Neutrophil (primary cell): ENCODE data around the gene CCSER1.
"Not testable (repeated sequence)": the region's sequence is repeated elsewhere in the genome, so short reads cannot be mapped to it uniquely, and the experiment has no call there.

Experiments used
- H3K27ac ChIP-seq: fragments of 200-600 bp; sonication (generic); 2 replicates; pipeline ENCODE4 v1.5.1; 2016; ENCODE audit warnings: mild to moderate bottlenecking, moderate library complexity
- H3K27me3 ChIP-seq: fragments of 200-600 bp; sonication (generic); 2 replicates; pipeline ENCODE4 v1.6.0; 2016; ENCODE audit warnings: mild to moderate bottlenecking
- H3K36me3 ChIP-seq: fragments of 200-600 bp; sonication (generic); 2 replicates; pipeline ENCODE4 v1.5.1; 2017
- H3K4me1 ChIP-seq, 2 experiments: fragments of 200-600 bp in 1 of 2; sonication (generic) in 1 of 2; 1 replicate in 1 of 2; 2 replicates in 1 of 2; pipeline versions ENCODE4 v1.5.1 to v1.6.1; 2013 to 2016; ENCODE audit warnings: low read depth in 1 of 2, low read length in 1 of 2, mild to moderate bottlenecking in 1 of 2, moderate library complexity in 1 of 2; ENCODE audit not compliant: control insufficient read depth in 1 of 2, insufficient read depth in 1 of 2
- H3K4me3 ChIP-seq, 2 experiments: fragments of 200-600 bp in 1 of 2; sonication (generic) in 1 of 2; 1 replicate in 1 of 2; 2 replicates in 1 of 2; pipeline ENCODE4 v1.5.1; 2013 to 2016; ENCODE audit warnings: low read depth in 1 of 2, low read length in 1 of 2, mild to moderate bottlenecking in 1 of 2, moderate library complexity in 1 of 2
- H3K9me3 ChIP-seq: fragments of 200-600 bp; sonication (generic); 2 replicates; pipeline ENCODE4 v1.5.1; 2016
- CTCF ChIP-seq: fragments of 200-600 bp; sonication (generic); IDR thresholded peaks from 2 replicates; pipeline ENCODE4 v1.5.1; 2016; ENCODE audit warnings: antibody characterized with exemption

Gene CCSER1

GRCh38 chr4:90695411-90695810, 568.2 kb downstream of the CCSER1 start:
- no peaks in the 10 kb centered on the region for H3K4me1 ChIP-seq
- no peak overlapping the region for H3K4me3 ChIP-seq
- no peaks in the 10 kb centered on the region for H3K27me3 ChIP-seq
- H3K36me3 ChIP-seq: no peaks in the 10 kb centered on the region
- no peaks in the 10 kb centered on the region for H3K9me3 ChIP-seq
- no peak for TF ChIP-seq CTCF
- no peak overlapping the region for H3K27ac ChIP-seq

- H3K27me3 ChIP-seq, H3K27ac ChIP-seq, H3K9me3 ChIP-seq, H3K4me1 ChIP-seq, H3K36me3 ChIP-seq, H3K4me3 ChIP-seq: not testable (repeated sequence)
Measured at GRCh38 chr4:90705501-90705900, 578.3 kb downstream of the CCSER1 start.

- no peak for TF ChIP-seq CTCF
- Histone ChIP-seq H3K27ac (no peak overlapping the region), H3K36me3 (no peaks in the 10 kb centered on the region), H3K4me3 (no peak overlapping the region), H3K4me1 (no peaks in the 10 kb centered on the region), H3K9me3 (no peaks in the 10 kb centered on the region), H3K27me3 (no peaks in the 10 kb centered on the region)
Measured at GRCh38 chr4:90715242-90715641, 588.0 kb downstream of the CCSER1 start.

GRCh38 chr4:90718931-90719330, 591.7 kb downstream of the CCSER1 start:
- TF ChIP-seq CTCF: no peak
- Histone ChIP-seq H3K4me3 (no peak overlapping the region), H3K27ac (no peak overlapping the region), H3K27me3 (no peaks in the 10 kb centered on the region), H3K36me3 (no peaks in the 10 kb centered on the region), H3K9me3 (no peaks in the 10 kb centered on the region), H3K4me1 (no peaks in the 10 kb centered on the region)

GRCh38 chr4:90727938-90728337, 600.7 kb downstream of the CCSER1 start:
- no peaks in the 10 kb centered on the region for H3K27me3 ChIP-seq
- no peak for TF ChIP-seq CTCF
- no peak overlapping the region for H3K4me3 ChIP-seq
- no peak overlapping the region for H3K27ac ChIP-seq
- H3K4me1 ChIP-seq: no peaks in the 10 kb centered on the region
- H3K36me3 ChIP-seq: no peaks in the 10 kb centered on the region
- no peaks in the 10 kb centered on the region for H3K9me3 ChIP-seq

- H3K4me1 ChIP-seq: no peaks in the 10 kb centered on the region
- no peaks in the 10 kb centered on the region for H3K27me3 ChIP-seq
- H3K9me3 ChIP-seq: no peaks in the 10 kb centered on the region
- no peak overlapping the region for H3K4me3 ChIP-seq
- no peak for TF ChIP-seq CTCF
- no peak overlapping the region for H3K27ac ChIP-seq
- no peaks in the 10 kb centered on the region for H3K36me3 ChIP-seq
Measured at GRCh38 chr4:90730752-90731151, 603.6 kb downstream of the CCSER1 start.
